Esophagus muscularis mucosa (tissue), 4 donors: ENCODE data around the gene DNAH3.

Experiments used
- CTCF ChIP-seq, 3 experiments: fragments of 200-600 bp in 2 of 3; fragments of 450-650 bp in 1 of 3; sonication (generic) in 2 of 3; IDR thresholded peaks; one replicate each; pipeline ENCODE4 v1.5.1; 2017 to 2019; ENCODE audit warnings: antibody characterized with exemption in 3 of 3, mild to moderate bottlenecking in 2 of 3, moderate library complexity in 1 of 3
- EP300 ChIP-seq: sonication (generic); formaldehyde crosslinking; IDR thresholded peaks from one replicate; pipeline ENCODE4 v1.6.1; 2017; ENCODE audit warnings: antibody characterized with exemption
- POLR2A ChIP-seq: fragments of 450-650 bp; IDR thresholded peaks from one replicate; pipeline ENCODE4 v1.6.1; 2017; ENCODE audit warnings: antibody characterized with exemption, moderate library complexity, mild to moderate bottlenecking, low read depth
- POLR2AphosphoS5 ChIP-seq, 2 donors: sonication (generic); formaldehyde crosslinking; IDR thresholded peaks; one replicate each; pipeline ENCODE4 v1.6.1; 2017; ENCODE audit warnings: antibody characterized with exemption in 2 of 2

- no peak for TF ChIP-seq CTCF (IDR thresholded peaks at IDR 0.05)
- no peak for TF ChIP-seq POLR2A
- no peak for TF ChIP-seq POLR2AphosphoS5 (IDR thresholded peaks at IDR 0.05)
- no peak for TF ChIP-seq EP300
Observed at GRCh38 chr16:20942256-20942655, 208.4 kb downstream of the DNAH3 start.
